RWPE2 (cell line): ENCODE results near the gene PTK6.
A peak's percentile ranks its signal among the peaks of the same experiment; 100 is the strongest.

Source experiments
- ATAC-seq: fragments of 200-7000 bp; cut with Tn5 transposase; 3 replicates; pipeline ENCODE4 v1.9.1; 2021; ENCODE audit warnings: low read depth
- DNase-seq: peaks from one replicate; pipeline ENCODE4 v3.0.0-alpha.2; 2020; ENCODE audit warnings: low spot score
- H3K27ac ChIP-seq: fragments of 450-650 bp; 2 replicates; pipeline ENCODE4 v1.5.1; 2017; ENCODE audit warnings: mild to moderate bottlenecking; ENCODE audit not compliant: poor library complexity, severe bottlenecking
- H3K27me3 ChIP-seq: fragments of 250-450 bp; sonication (Bioruptor Pico); 2 replicates; pipeline ENCODE4 v1.5.1; 2021; ENCODE audit warnings: mild to moderate bottlenecking, moderate library complexity; ENCODE audit not compliant: insufficient read depth, poor library complexity, severe bottlenecking
- H3K36me3 ChIP-seq: fragments of 250-450 bp; sonication (Bioruptor Pico); 2 replicates; pipeline ENCODE4 v1.5.1; 2020; ENCODE audit warnings: low read depth, mild to moderate bottlenecking, moderate library complexity
- H3K4me1 ChIP-seq: fragments of 250-450 bp; sonication (Bioruptor Pico); 2 replicates; pipeline ENCODE4 v1.5.1; 2021; ENCODE audit warnings: mild to moderate bottlenecking, moderate library complexity; ENCODE audit not compliant: insufficient read depth, poor library complexity, severe bottlenecking
- H3K4me3 ChIP-seq: fragments of 250-450 bp; sonication (Bioruptor Pico); 2 replicates; pipeline ENCODE4 v1.5.1; 2021; ENCODE audit warnings: mild to moderate bottlenecking, moderate library complexity; ENCODE audit not compliant: severe bottlenecking
- H3K9me3 ChIP-seq: fragments of 250-450 bp; sonication (Bioruptor Pico); 2 replicates; pipeline ENCODE4 v1.5.1; 2021; ENCODE audit warnings: mild to moderate bottlenecking, moderate library complexity; ENCODE audit not compliant: severe bottlenecking
- CTCF ChIP-seq: fragments of 450-650 bp; IDR thresholded peaks from one replicate; pipeline ENCODE4 v1.5.1; 2017; ENCODE audit warnings: mild to moderate bottlenecking, moderate library complexity; ENCODE audit not compliant: poor library complexity, severe bottlenecking

The PTK6 gene

GRCh38 chr20:63555661-63556381, 18.6 kb upstream of the PTK6 start:
- Histone ChIP-seq H3K4me1 (peaks cover 9% of the 10 kb centered on the region), H3K36me3 (peaks cover 17% of the 10 kb centered on the region), H3K27me3 (no peaks in the 10 kb centered on the region), H3K9me3 (no peaks in the 10 kb centered on the region), H3K4me3 (no peak overlapping the region), H3K27ac (no peak overlapping the region)
- no peak for ATAC-seq
- no peak for TF ChIP-seq CTCF
- DNase-seq = peak; percentile 88

GRCh38 chr20:63554361-63555278, 17.4 kb upstream of the PTK6 start:
- Histone ChIP-seq H3K27me3 (no peaks in the 10 kb centered on the region), H3K36me3 (peaks cover 5% of the 10 kb centered on the region), H3K27ac (peak overlapping the region; percentile 58), H3K4me3 (peak overlapping the region; percentile 47), H3K9me3 (no peaks in the 10 kb centered on the region), H3K4me1 (peaks cover 9% of the 10 kb centered on the region)
- DNase-seq = peak; percentile 86
- no peak for ATAC-seq
- TF ChIP-seq CTCF = no peak

- DNase-seq = no peak
- Histone ChIP-seq H3K27me3 (no peaks in the 10 kb centered on the region), H3K27ac (peak within 1 kb of the TSS; percentile 58), H3K9me3 (no peaks in the 10 kb centered on the region), H3K4me1 (peaks cover 9% of the 10 kb centered on the region), H3K36me3 (peaks cover 5% of the 10 kb centered on the region), H3K4me3 (peak within 1 kb of the TSS; percentile 47)
- no peak for TF ChIP-seq CTCF
- ATAC-seq = peak; percentile 10
Observed at GRCh38 chr20:63553933-63554290, 16.7 kb upstream of the PTK6 start, which contains the start of gene FNDC11. Gene FNDC11, plus strand, starts transcription at chr20:63554159. Its CDS starts 1,505 bp downstream, at chr20:63555664.

- H3K27ac ChIP-seq = peak overlapping the region; percentile 58
- no peak for TF ChIP-seq CTCF
- no peaks in the 10 kb centered on the region for H3K36me3 ChIP-seq
- peak; percentile 85 for DNase-seq
- ATAC-seq = peak; percentile 55
- H3K9me3 ChIP-seq = no peaks in the 10 kb centered on the region
- peaks cover 9% of the 10 kb centered on the region for H3K4me1 ChIP-seq
- peak overlapping the region; percentile 47 for H3K4me3 ChIP-seq
- H3K27me3 ChIP-seq = no peaks in the 10 kb centered on the region
Observed at GRCh38 chr20:63553251-63553932, 16.2 kb upstream of the PTK6 start.
